Neural cell (in vitro differentiated cells): ENCODE measurements around the gene CKLF. TPM values are rescaled to one million over a fixed set of nuclear protein-coding genes. Genes with fewer than 3 reads are reported as not detected.

Source experiments
- H2AFZ ChIP-seq: fragments of 200-600, 300-800 bp; sonication (generic), shearing (Covaris generic); 2 replicates; pipeline ENCODE4 v1.6.0; 2014; ENCODE audit warnings: low read depth, mild to moderate bottlenecking, antibody characterized with exemption, low read length, moderate library complexity
- H3F3A ChIP-seq: fragments of 200-600 bp; shearing (Covaris generic); 2 replicates; pipeline ENCODE4 v1.6.1; 2016; ENCODE audit warnings: mild to moderate bottlenecking, moderate library complexity, mixed read lengths, antibody characterized with exemption, low read length; ENCODE audit not compliant: insufficient read depth, poor library complexity, severe bottlenecking
- H3K27ac ChIP-seq: fragments of 200-600, 300-800 bp; sonication (generic), shearing (Covaris generic); 2 replicates; pipeline ENCODE4 v1.5.1; 2014; ENCODE audit warnings: mild to moderate bottlenecking, low read length, moderate library complexity
- H3K27me3 ChIP-seq: fragments of 300-800, 200-600 bp; sonication (generic), shearing (Covaris generic); 2 replicates; pipeline ENCODE4 v1.6.0; 2014; ENCODE audit warnings: mild to moderate bottlenecking, low read depth, low read length, moderate library complexity; ENCODE audit not compliant: insufficient read depth
- H3K36me3 ChIP-seq: fragments of 300-800, 200-600 bp; sonication (generic), shearing (Covaris generic); 2 replicates; pipeline ENCODE4 v1.5.1; 2014; ENCODE audit warnings: mild to moderate bottlenecking, antibody characterized with exemption, low read length, moderate library complexity; ENCODE audit not compliant: insufficient read depth
- H3K4me2 ChIP-seq: fragments of 300-800, 200-600 bp; sonication (generic), shearing (Covaris generic); 2 replicates; pipeline ENCODE4 v1.6.0; 2014; ENCODE audit warnings: mild to moderate bottlenecking, low read length
- H3K4me3 ChIP-seq: fragments of 300-800, 200-600 bp; sonication (generic), shearing (Covaris generic); 2 replicates; pipeline ENCODE4 v1.5.1; 2014; ENCODE audit warnings: mild to moderate bottlenecking, low read length, moderate library complexity
- H3K79me2 ChIP-seq: fragments of 200-600 bp; shearing (Covaris generic); replicated peaks from 2 replicates; pipeline ENCODE4 v1.6.0; 2014; ENCODE audit warnings: mild to moderate bottlenecking, low read length, moderate library complexity; ENCODE audit not compliant: insufficient read depth
- H3K9ac ChIP-seq: fragments of 300-800, 200-600 bp; sonication (generic), shearing (Covaris generic); 2 replicates; pipeline ENCODE4 v1.6.1; 2016; ENCODE audit warnings: mild to moderate bottlenecking, low read length, mixed read lengths
- H3K9me2 ChIP-seq: fragments of 200-600 bp; shearing (Covaris generic); 2 replicates; pipeline ENCODE4 v1.6.1; 2016; ENCODE audit warnings: mild to moderate bottlenecking, low read length, mixed read lengths; ENCODE audit not compliant: insufficient read depth
- H3K9me3 ChIP-seq: fragments of 200-600, 300-800 bp; sonication (generic), shearing (Covaris generic); 2 replicates; pipeline ENCODE4 v1.6.1; 2016; ENCODE audit warnings: mild to moderate bottlenecking, mixed run types, low read length, moderate library complexity, mixed read lengths
- H4K20me1 ChIP-seq: fragments of 200-600 bp; shearing (Covaris generic); 2 replicates; pipeline ENCODE4 v1.6.1; 2016; ENCODE audit warnings: mild to moderate bottlenecking, mixed run types; ENCODE audit not compliant: insufficient read depth
- EP300 ChIP-seq: fragments of 450-650 bp; conservative IDR thresholded peaks from 2 replicates; pipeline ENCODE4 v1.6.1; 2014; ENCODE audit warnings: antibody characterized with exemption, mild to moderate bottlenecking, moderate library complexity; ENCODE audit not compliant: poor library complexity, severe bottlenecking
- EZH2 ChIP-seq: fragments of 200-600, 300-800 bp; shearing (Covaris generic), sonication (generic); IDR thresholded peaks from 2 replicates; pipeline ENCODE4 v1.6.1; 2014; ENCODE audit warnings: antibody characterized with exemption, low read length, borderline replicate concordance, mild to moderate bottlenecking; ENCODE audit not compliant: insufficient read depth, poor library complexity, severe bottlenecking
- MXI1 ChIP-seq: fragments of 450-650 bp; conservative IDR thresholded peaks from 2 replicates; pipeline ENCODE4 v1.6.1; 2014; ENCODE audit warnings: antibody characterized with exemption, mild to moderate bottlenecking; ENCODE audit not compliant: poor library complexity, severe bottlenecking
- POLR2AphosphoS5 ChIP-seq: IDR thresholded peaks from 2 replicates; pipeline ENCODE4 v1.6.1; 2012
- RAD21 ChIP-seq: fragments of 450-650 bp; conservative IDR thresholded peaks from 2 replicates; pipeline ENCODE4 v1.6.1; 2014; ENCODE audit warnings: antibody characterized with exemption, mild to moderate bottlenecking, moderate library complexity
- REST ChIP-seq: IDR thresholded peaks from 2 replicates; pipeline ENCODE4 v1.6.1; 2012; ENCODE audit warnings: borderline replicate concordance
- SMC3 ChIP-seq: fragments of 450-650 bp; conservative IDR thresholded peaks from 2 replicates; pipeline ENCODE4 v1.6.1; 2014; ENCODE audit warnings: antibody characterized with exemption, mild to moderate bottlenecking, moderate library complexity; ENCODE audit not compliant: poor library complexity
- TAF1 ChIP-seq: IDR thresholded peaks from 2 replicates; pipeline ENCODE4 v1.6.1; 2012; ENCODE audit warnings: low read depth
- polyA plus RNA-seq: library from polyadenylated mRNA; depleted of rRNA; stranded (reverse); fragments of >200 nt; gene quantifications from 2 replicates; pipeline ENCODE4 v1.2.3, GENCODE V29; 2014
- TF ChIP-seq, protein P1 (sequence below): fragments of 450-650 bp; IDR thresholded peaks from 2 replicates; pipeline ENCODE4 v1.5.1; 2014; ENCODE audit warnings: antibody characterized with exemption, mild to moderate bottlenecking, moderate library complexity; ENCODE audit not compliant: poor library complexity, severe bottlenecking

The CKLF gene
- polyA plus RNA-seq, 1 donor from 2014 or later, result 40.8 TPM

DNA sequence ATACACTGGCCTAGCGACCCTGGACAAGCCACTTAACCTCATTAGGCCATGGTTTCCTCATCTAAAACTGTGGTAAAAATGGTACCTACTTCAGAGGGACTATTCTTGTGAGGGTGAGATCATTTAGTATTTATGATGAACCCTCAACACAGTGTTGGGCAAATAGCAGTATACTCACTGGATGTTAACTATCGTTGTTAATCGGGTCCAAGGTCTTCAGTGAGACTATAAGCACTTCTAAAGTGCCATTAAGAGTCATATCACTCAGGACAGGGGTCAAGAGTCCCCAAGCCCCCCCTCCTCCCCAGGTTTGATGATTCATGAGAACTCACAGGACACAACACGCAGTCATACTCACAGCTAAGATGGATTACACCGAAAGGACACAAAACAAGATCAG lies 13.5 kb upstream of the CKLF start:
- Histone ChIP-seq H2AFZ (no peak overlapping the region), H3K36me3 (no peaks in the 10 kb centered on the region)
- TF ChIP-seq TAF1 (no peak), EZH2 (no peak), MXI1 (no peak), POLR2AphosphoS5 (no peak), REST (no peak), RAD21 (no peak), SMC3 (no peak), EP300 (no peak)
- TF ChIP-seq, protein P1, sequence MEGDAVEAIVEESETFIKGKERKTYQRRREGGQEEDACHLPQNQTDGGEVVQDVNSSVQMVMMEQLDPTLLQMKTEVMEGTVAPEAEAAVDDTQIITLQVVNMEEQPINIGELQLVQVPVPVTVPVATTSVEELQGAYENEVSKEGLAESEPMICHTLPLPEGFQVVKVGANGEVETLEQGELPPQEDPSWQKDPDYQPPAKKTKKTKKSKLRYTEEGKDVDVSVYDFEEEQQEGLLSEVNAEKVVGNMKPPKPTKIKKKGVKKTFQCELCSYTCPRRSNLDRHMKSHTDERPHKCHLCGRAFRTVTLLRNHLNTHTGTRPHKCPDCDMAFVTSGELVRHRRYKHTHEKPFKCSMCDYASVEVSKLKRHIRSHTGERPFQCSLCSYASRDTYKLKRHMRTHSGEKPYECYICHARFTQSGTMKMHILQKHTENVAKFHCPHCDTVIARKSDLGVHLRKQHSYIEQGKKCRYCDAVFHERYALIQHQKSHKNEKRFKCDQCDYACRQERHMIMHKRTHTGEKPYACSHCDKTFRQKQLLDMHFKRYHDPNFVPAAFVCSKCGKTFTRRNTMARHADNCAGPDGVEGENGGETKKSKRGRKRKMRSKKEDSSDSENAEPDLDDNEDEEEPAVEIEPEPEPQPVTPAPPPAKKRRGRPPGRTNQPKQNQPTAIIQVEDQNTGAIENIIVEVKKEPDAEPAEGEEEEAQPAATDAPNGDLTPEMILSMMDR, result no peak

GRCh38 chr16:66539623-66540469 lies 12.5 kb upstream of the CKLF start:
- Histone ChIP-seq H3K9me3 (no peaks in the 10 kb centered on the region), H3K9ac (no peak overlapping the region), H3K4me2 (no peak overlapping the region), H3K4me3 (no peak overlapping the region), H3K36me3 (no peaks in the 10 kb centered on the region), H4K20me1 (no peaks in the 10 kb centered on the region), H3K79me2 (no peaks in the 10 kb centered on the region), H3F3A (no peaks in the 10 kb centered on the region), H3K27ac (no peak overlapping the region), H3K9me2 (no peaks in the 10 kb centered on the region), H2AFZ (no peak overlapping the region), H3K27me3 (no peaks in the 10 kb centered on the region)
- TF ChIP-seq EZH2 (no peak), RAD21 (no peak), TAF1 (no peak), POLR2AphosphoS5 (no peak), REST (no peak), MXI1 (no peak)
- TF ChIP-seq, protein P1, result no peak

More for the DNA sequence above, 13.5 kb upstream of the CKLF start:
- no peak overlapping the region for H3K9ac ChIP-seq
- H4K20me1 ChIP-seq, result no peaks in the 10 kb centered on the region
- H3K9me3 ChIP-seq, result no peaks in the 10 kb centered on the region
- no peak overlapping the region for H3K27ac ChIP-seq
- no peaks in the 10 kb centered on the region for H3F3A ChIP-seq
- no peaks in the 10 kb centered on the region for H3K79me2 ChIP-seq
- H3K27me3 ChIP-seq, result no peaks in the 10 kb centered on the region
- no peak overlapping the region for H3K4me2 ChIP-seq
- H3K9me2 ChIP-seq, result no peaks in the 10 kb centered on the region
- no peak overlapping the region for H3K4me3 ChIP-seq
